HG03521 (cell line): ENCODE data around the gene DEXI.

Source experiments
- ATAC-seq: cut with Tn5 transposase; IDR thresholded peaks from one replicate; pipeline ENCODE4 v1.9.1; 2021; ENCODE audit warnings: mild to moderate bottlenecking, moderate library complexity; ENCODE audit not compliant: unreplicated experiment

DEXI gene

DNA sequence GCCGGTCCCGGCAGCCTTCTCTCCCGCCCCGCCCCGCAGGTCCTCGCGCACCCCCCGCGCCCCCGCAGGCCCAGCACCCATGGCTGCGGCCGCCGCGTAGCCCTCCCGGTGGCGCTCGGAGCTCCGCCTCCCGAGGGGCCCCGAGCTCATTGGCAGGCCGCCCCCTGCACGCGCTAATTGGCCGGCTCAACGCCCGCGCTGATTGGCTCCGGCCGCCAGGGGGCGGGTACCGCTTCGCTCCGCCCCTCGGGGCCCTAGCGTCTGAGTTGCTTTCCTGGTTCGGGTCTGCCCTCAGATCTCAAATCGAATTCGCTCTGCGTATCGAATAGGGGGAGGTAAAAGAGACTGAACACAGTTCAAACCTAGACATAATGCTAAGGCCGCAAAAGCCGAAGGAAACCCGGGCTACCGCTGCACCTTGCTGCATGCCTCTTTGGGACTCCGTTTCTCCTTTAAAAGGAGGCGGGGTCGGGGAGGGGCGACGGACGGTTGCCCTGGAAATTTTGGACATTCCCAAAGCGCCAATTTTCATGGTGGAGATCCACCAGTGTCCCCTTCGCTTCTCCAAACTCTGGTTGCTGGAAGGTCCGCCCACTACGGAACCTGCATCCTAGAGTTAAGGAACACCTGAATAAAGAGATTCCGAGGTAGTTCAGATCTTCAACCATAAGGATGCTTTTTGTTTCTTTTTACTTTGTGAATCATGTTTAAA, at the start of gene DEXI:
Gene DEXI (minus strand): TSS at position 117 of the 712 bp plus-strand sequence. CDS start 463 bp downstream, outside the sequence.
- ATAC-seq, result peak; percentile 60

DNA sequence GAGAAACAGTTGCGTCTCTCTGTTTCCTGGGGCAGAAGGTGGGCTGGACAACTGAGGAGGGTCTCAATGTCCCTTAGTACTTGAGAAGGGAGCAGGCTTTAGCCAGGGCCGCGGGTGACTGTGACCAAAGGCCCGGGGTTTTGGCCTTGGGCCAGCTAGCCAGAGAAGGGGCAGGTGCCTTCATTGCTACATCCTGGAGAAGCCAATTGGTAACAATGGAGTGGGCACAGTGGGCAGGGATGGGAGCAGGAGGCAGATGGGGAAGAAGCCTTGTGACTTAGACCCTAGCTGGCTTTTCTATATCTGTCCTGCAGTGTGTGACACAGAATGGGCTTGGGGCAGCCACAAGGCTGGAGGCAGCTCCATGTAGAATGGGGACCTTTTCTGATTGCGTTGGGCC, 48.1 kb upstream of the DEXI start:
- ATAC-seq, result no peak

DNA sequence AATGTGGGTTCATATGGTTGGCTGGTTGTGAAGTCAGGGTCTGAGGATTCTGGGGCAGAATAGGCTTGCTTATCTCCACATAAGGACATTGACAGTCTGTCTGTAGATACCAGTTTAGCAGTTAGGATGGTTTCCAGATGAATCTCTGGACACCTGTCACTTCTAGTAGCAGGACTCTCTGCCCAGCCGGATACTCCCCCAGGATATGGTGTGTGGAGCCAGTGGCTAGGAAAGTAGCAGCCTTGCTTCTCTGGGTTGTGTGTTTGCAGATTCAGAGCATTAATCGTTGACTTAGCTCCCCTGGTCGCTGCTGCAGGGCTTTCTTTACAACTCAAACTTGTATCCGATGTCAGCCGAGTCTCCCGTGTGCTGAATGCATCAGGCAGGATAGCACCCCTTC, 47.3 kb upstream of the DEXI start:
- ATAC-seq, result no peak

DNA sequence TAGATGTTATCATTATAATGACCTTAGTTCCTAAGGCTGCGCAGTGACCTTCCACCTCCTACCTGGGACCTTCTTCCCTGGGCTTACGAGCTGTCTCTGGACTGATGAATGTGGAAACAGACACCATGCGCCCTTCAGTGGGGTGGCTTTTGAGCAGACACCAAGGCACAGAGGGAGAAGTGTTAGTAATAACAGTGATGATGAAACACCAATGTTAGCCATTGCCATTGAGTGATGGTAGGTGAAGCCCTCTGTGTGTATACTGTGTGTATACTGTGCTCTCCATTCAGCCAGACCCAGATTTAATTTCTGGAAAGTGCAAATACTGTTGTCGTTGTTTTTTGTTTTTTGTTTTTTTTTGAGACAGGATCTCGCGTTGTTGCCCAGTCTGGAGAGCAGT, 46.6 kb upstream of the DEXI start:
- ATAC-seq, result no peak

- ATAC-seq, result no peak
These were observed 46.0 kb upstream of the DEXI start for GRCh38 chr16:10988164-10988803.

GRCh38 chr16:10987361-10988163, 45.3 kb upstream of the DEXI start:
- no peak for ATAC-seq

GRCh38 chr16:10984509-10984908, 42.2 kb upstream of the DEXI start:
- ATAC-seq, result no peak

- ATAC-seq, result no peak
These were observed 40.9 kb upstream of the DEXI start for GRCh38 chr16:10983159-10983558.

DNA sequence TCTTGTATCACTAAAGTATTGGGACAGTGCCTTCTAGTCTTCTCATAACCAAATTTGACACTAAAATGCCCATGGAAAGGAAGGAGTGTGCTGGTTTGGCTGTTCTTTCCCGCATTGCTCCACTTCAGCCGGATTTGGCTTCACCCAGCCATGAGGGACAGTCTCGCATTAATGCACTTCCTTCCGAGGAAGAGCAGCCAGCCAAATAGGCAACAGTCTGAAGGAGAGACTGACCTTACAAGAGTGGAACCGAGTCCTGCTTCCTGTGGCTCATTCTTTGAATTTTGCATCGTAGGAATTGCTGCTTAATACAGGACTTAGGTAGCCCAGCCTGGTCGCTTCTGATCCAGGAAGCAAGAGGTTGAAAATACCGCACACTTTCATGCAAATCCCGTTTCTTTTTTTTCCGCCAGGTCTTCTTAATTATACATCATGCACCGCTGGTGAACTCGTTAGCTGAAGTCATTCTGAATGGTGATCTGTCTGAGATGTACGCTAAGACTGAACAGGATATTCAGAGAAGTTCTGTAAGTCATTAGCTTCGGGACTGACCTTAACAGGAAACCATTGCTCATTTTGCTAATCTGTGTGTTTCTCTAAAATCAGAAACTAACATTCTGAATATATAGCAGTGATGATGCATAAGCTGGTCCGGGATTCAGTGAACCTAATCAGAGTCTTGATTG, 40.3 kb upstream of the DEXI start:
- ATAC-seq, result peak; percentile 44

GRCh38 chr16:10981697-10982216, 39.5 kb upstream of the DEXI start:
- ATAC-seq, result peak; percentile 62

DNA sequence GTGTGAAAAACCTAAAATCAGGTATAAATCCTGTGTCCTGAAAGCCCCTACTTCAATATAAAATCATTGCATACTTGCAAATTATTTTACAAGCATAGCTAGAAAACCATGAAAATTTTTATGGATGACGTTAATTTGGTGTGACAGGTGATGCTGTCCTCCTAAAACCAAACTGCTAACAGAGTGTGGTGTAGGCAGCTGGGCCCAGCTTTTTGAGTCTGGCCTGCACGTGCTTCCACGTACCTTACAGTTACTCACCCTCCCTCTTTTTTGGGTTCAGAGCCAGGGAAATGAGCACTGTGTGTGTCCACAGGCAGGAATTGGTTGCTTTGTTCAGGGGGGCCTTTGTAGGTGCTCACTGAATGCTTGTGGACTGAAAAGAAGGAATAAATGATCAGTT, 38.5 kb upstream of the DEXI start:
- no peak for ATAC-seq

DNA sequence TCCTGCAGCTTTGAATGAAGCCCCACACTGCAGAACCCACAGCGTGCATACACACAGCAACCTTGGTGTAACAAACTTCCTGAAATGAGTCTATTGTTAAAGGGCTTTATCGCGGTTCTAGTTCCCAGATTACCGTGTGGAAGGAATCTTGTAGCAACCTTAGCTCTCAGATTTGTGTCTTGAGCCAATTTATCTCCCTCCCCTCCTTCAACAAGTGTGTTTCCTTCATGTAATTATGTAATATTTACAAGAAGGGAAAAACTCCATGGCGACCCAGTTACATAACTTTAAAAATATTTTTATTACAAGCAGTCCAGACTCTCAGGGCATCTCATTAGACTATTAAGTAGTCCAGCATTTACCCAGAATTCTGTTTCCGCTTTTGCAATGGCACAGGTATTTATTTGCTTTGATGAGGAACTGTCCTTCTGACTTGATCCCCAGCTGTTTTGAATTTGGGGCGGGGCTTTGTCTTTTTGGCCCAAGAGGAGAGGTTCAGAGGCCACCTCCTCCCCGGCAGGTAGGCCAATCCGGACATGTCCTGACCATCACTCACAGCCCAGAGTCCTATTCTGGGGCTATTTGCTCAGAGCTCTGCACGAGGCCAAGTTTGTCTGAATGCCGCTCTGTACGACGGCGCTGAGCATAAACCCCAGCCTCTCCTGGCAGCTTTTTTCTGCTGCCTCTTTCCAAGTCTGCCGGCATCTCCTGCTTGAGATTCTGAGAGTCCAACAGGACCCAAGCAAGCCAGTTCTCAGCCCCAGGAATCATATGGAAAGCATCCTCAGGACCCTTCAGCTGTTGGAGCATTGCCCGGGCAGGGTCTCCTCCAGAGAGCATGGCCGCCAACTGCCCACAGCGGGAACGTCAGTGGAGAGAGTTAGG, 37.7 kb upstream of the DEXI start:
- ATAC-seq, result no peak

- ATAC-seq, result no peak
These were observed 36.7 kb upstream of the DEXI start for GRCh38 chr16:10978871-10979446.

- no peak for ATAC-seq
These were observed 35.9 kb upstream of the DEXI start for GRCh38 chr16:10978124-10978523.

DNA sequence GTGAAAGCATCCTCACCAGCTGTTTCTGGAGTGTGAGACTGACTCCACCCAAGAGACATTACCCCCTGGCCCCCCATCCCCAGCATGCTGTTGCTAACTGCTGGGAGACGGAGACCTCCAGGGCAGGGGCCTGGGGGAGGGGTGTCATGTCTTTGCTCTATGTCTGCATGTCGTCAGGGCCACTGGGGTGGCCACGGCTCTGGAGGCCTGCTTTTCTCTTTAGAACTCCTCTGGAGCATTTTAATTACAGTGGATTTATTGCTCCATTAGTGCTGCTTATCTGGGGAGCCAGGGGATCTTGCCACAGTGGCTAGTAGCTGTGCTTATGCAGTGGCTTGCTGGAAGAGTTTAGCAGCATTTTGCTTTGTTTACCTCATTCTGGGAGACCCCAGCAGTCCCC, 34.4 kb upstream of the DEXI start:
- no peak for ATAC-seq

DNA sequence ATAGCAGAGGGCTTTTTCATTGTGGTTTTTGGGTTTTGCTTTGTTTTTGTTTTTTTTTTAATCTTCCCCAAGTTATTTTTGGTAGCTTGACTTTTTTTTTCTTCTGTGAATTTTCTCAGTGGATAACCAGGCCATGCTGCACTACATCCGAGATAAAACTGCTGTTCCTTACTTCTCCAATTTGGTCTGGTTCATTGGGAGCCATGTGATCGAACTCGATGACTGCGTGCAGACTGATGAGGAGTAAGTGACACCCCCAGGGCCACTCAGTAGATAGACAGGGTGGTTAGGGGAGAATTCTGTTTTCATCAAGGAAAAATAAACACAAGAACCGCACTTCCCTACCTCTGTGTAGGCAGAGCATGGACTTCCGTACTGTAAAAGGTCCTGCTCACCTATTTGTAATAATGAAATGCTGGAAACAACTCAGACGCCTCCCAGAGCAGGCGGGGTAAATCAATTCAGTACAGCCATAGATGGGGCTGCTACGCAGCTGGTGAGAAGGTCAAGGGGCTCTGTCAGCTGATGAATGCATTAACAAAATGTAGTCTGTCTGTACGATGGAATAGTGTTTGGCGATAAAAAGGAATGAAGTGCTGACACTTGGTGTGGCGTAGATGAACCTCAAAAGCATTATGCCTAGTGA, 30.7 kb upstream of the DEXI start:
- no peak for ATAC-seq

- ATAC-seq, result no peak
These were observed 30.0 kb upstream of the DEXI start for GRCh38 chr16:10972108-10972818.

DNA sequence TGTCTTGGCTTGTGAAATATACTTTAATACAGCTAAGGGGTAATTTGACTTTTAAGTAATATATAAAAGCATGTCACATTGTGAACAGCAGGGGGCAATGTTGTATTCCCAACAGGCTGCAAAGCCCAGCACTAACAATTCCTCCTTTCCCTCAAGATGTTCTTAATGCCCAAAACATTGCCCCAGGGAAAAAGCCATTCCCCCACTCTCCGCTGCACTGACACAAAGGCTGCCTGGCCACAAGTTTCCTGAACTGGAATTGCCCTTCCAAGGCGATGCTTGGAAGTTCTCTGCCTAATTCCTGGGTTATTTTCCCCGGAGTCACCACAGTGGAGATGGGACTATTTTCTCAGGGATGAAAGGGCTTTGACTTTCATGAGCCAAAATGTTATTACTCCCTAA, 29.3 kb upstream of the DEXI start:
- no peak for ATAC-seq

- ATAC-seq, result no peak
These were observed 27.8 kb upstream of the DEXI start for GRCh38 chr16:10970065-10970464.
